Hematopoietic multipotent progenitor cell (in vitro differentiated cells): ENCODE results near the gene SSX1. TPM values are rescaled to one million over a fixed set of nuclear protein-coding genes. Genes with fewer than 3 reads are reported as not detected.
"Not testable (repeated sequence)": the region's sequence is repeated elsewhere in the genome, so short reads cannot be mapped to it uniquely, and the experiment has no call there.

Experiments
- DNase-seq, 3 donors: peaks; one replicate each; pipeline ENCODE4 v3.0.0-alpha.2; 2011 to 2015; ENCODE audit warnings: low read depth in 2 of 3, low spot score in 2 of 3
- small RNA-seq: library from RNA; depleted of rRNA; stranded (forward); fragments of <200 nt; gene quantifications from one replicate; pipeline ENCODE3, GENCODE V24; 2012
- total RNA-seq: library from RNA; depleted of rRNA; stranded (reverse); fragments of >200 nt; gene quantifications from one replicate; pipeline ENCODE4 v1.2.3, GENCODE V29; 2012

The SSX1 gene, protein sequence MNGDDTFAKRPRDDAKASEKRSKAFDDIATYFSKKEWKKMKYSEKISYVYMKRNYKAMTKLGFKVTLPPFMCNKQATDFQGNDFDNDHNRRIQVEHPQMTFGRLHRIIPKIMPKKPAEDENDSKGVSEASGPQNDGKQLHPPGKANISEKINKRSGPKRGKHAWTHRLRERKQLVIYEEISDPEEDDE
- not detected for total RNA-seq

DNA sequence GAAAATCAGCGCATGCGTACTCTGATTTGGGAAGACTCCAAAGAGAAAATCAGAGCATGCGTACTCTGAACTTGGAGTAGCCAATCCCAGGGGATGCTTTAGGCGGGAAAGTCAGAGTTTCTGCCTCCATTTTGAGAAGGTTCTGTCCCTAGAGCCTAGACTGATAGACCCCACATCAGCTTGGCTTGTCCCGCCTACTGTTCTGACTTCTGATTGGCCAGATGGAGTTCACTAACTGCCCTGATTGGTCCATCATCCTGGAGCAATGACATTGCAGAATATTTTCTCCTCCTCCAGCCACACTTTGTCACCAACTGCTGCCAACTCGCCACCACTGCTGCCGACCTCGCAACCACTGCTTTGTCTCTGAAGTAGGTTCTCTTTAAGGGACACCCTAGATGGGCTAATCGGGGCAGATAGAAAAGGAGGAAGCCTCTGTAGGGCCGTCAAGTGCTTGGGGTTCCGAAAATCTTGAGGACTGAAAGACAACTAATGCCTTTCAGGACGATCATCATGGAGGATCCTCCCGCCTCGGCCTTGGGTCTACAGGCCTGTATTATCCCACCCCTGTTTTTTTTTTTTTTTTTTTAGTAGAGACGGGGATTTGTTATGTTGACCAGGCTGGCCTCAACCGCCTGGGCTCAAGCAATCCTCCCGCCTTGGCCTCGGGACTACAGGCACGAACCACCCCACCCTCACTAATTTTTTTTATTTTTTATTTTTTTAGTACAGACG is at the start of gene SSX1:
TSS of gene SSX1 (plus strand) at position 331 of the 735 bp plus-strand sequence. CDS start 1,850 bp downstream, outside the sequence.
- DNase-seq = not testable (repeated sequence)

DNA sequence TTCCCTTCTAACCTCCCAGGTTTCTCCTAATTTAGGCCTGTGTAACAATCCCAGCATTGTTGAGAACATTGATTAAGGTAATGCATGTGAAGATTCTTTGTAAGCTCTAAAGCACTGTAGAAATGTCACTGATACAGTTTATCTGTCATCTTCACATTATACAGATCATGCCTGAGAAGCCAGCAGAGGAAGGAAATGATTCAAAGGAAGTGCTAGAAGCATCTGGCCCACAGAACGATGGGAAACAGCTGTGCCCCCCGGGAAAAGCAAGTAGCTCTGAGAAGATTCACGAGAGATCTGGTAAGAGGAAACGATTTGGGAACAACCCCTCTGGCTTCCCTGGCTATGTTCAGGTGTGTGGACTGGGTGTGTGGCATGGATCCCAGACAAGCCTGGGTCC is 40.9 kb upstream of the SSX1 start:
- not testable (repeated sequence) for DNase-seq

DNA sequence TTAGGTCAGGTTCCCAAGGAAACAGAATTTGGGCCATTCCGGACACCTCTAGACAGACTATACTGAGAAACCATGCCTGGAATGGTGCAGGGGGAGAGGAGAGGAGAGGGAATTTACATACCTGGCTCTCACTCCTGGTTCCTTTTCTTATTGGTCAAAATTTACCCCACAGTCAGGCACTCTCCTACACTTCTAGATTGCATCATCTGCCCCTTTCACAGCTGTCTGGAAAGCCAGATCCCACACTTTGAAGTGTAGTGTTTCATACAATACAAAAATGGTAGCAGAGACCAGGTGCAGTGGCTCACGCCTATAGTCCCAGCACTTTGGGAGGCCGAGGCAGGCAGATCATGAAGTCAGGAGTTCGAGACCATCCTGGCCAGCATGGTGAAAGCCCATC is 31.0 kb upstream of the SSX1 start:
- DNase-seq = not testable (repeated sequence)

DNA sequence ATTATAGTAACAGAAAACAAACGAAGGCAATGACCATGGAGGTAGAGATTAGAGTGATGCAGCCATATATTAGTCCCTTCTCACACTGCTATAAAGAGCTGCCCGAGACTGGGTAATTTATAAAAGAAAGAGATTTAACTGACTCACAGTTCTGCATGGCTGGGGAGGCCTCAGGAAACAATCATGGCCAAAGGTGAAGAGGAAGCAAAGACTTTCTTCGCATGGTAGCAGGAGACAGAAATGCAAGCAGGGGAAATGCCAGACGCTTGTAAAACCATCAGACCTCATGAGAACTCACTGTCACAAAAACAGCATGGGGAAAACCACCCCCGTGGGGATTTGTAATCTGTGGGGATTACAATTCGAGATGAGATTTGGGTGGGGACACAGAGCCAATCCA is 2.2 kb upstream of the SSX1 start:
- not testable (repeated sequence) for DNase-seq

DNA sequence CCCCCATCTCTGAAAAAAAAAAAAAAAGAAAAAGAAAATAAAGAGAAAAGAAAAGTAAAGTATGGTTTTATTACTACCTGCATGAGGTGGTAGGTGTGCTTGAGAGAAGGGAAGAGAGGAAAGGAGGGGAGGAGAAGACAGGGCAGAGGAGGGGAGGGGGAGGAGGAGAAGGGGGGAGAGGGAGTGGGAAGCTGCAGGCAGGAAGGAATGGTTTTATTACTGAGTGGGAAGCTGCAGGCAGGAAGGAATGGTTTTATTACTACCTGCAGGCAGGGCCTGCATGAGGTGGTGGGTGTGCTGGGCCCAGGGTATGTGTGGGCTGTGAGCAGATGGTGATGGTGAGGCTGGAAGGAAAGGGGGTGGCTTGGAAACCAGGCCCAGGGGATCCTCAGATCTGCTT is 19.2 kb downstream of the SSX1 start:
- DNase-seq = not testable (repeated sequence)

DNA sequence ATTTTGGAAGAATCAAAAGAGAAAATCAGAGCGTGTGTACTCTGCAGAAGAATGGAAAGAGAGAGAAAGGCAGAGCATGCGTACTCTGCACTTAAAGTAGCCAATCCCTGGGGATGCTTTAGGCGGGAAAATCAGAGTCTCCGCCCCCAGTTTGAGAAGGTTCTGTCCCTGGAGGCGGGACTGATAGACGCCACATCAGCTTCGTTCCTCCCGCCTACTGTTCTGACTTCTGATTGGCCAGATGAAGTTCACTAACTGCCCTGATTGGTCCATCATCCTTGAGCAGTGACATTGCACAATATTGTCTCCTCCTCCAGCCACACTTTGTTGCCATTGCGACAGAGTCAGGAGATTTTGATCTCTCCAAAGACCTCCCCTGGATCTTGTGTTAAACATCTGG is 23.8 kb downstream of the SSX1 start:
- DNase-seq = no peak

DNA sequence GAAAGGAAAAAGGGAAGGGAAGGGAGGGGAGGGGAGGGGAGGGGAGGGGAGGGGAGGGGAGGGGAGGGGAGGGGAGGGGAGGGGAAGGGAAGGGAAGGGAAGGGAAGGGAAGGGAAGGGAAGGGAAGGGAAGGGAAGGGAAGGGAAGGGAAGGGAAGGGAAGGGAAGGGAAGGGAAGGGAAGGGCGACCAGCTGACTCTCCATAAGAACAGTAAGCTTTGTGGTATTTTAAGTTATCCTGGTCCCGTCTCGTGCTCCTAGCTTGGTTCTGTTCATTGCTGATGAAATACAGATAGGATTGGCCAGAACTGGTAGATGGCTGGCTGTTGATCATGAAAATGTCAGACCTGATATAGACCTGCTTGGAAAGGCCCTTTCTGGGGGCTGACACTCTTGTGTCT is 25.5 kb downstream of the SSX1 start:
- DNase-seq = not testable (repeated sequence)

DNA sequence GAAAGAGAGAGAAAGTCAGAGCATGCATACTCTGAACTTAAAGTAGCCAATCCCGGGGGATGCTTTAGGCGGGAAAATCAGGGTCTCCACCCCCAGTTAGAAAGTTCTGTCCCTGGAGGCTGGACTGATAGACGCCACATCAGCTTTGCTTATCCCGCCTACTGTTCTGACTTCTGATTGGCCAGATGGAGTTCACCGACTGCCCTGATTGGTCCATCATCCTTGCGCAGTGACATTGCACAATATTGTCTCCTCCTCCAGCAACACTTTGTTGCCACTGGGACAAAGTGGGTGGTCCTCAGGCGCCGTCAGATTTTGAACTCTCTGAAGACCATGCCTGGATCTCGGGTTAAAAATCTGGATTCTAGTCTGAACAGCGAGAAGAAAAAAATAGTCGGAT is 51.0 kb downstream of the SSX1 start:
- DNase-seq = no peak

DNA sequence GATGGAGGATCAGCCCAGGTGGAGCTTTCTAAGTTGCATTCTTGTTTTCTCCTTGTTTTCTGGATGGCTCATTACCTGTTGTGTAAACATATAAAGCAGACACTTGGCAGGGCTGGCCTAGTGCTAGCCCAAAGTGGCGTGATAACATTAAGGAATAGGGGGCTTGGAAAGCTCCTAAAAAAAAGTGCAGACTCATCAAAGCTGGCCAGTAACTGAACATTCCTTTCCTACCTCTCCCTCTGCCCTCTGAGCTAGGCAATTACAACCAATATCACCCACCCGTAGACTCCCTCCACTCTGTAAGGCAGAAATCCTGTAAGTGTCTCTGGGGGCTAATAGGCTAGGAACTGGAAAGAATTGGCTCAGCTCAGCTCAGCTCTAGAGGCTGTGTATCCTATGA is 58.8 kb downstream of the SSX1 start:
- not testable (repeated sequence) for DNase-seq

Small RNAs within 50 kb of the gene (small RNA-seq; reads per million reads assigned to genes)
- not detected for gene AC245047.3
- gene AC245047.4 = not detected
- not detected for gene RNA5SP503

Other genes starting within 250 kb of the SSX1 start
- gene SPACA5, start 248.4 kb upstream of the SSX1 start, total RNA-seq = not detected
- 1.3 TPM for gene ZNF630, start 183.8 kb upstream of the SSX1 start, total RNA-seq
- gene SPACA5B, start 124.8 kb upstream of the SSX1 start, total RNA-seq = not detected
- gene SSX5, start 58.6 kb upstream of the SSX1 start, total RNA-seq = not detected
- gene SSX3, start 101.3 kb downstream of the SSX1 start, total RNA-seq = not detected
- gene SSX4, start 128.1 kb downstream of the SSX1 start, total RNA-seq = not detected
- not detected for gene SSX4B, start 156.6 kb downstream of the SSX1 start, total RNA-seq
- 76.7 TPM for gene SLC38A5, start 214.9 kb downstream of the SSX1 start, total RNA-seq
- gene FTSJ1, start 220.8 kb downstream of the SSX1 start, total RNA-seq = 69.2 TPM